GM13976 (cell line): ENCODE measurements around the gene ERCC1.

Source experiments
- DNase-seq: peaks from one replicate; pipeline ENCODE4 v3.0.0; 2012; ENCODE audit warnings: low spot score
- CTCF ChIP-seq: IDR thresholded peaks from 2 replicates; pipeline ENCODE4 v1.5.1; 2012; ENCODE audit warnings: borderline replicate concordance, mild to moderate bottlenecking; ENCODE audit not compliant: insufficient read depth; ENCODE audit errors: extremely low read depth, missing control alignments, control extremely low read depth
- in situ Hi-C: fragments of 300-500 bp; cut with MboI; formaldehyde crosslinking; loops from one replicate; pipeline ENCODE4 v1.12.0; 2022; ENCODE audit warnings: low sequenced_read_pairs, mixed read lengths, inconsistent platforms; ENCODE audit not compliant: unreplicated experiment

Gene ERCC1

GRCh38 chr19:45403781-45404556 is 19.7 kb downstream of the ERCC1 start:
- in situ Hi-C loops: no loop called here
- TF ChIP-seq CTCF: peak; percentile 64
- DNase-seq: peak; percentile 85

DNA sequence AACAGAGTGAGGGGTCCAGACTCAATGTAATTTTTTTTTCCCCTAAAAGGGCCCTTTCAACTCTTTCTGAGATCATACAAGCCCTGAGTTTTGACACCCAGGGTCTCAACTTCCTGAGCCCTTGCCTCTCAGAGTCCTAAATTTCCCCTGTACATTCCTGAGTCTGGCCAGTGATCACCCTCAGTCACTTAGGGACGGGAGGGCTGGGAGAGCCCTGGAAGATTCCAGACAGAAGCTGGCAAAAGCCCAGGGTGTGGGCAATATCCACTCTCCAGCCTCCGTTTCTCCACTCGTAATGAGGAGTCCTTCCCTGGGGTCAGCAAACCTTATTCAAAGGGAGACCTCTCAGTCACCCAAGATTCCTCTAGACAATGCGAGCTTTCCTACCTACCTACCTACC is 20.4 kb downstream of the ERCC1 start:
- in situ Hi-C loops: no loop called here
- DNase-seq: no peak
- no peak for TF ChIP-seq CTCF

DNA sequence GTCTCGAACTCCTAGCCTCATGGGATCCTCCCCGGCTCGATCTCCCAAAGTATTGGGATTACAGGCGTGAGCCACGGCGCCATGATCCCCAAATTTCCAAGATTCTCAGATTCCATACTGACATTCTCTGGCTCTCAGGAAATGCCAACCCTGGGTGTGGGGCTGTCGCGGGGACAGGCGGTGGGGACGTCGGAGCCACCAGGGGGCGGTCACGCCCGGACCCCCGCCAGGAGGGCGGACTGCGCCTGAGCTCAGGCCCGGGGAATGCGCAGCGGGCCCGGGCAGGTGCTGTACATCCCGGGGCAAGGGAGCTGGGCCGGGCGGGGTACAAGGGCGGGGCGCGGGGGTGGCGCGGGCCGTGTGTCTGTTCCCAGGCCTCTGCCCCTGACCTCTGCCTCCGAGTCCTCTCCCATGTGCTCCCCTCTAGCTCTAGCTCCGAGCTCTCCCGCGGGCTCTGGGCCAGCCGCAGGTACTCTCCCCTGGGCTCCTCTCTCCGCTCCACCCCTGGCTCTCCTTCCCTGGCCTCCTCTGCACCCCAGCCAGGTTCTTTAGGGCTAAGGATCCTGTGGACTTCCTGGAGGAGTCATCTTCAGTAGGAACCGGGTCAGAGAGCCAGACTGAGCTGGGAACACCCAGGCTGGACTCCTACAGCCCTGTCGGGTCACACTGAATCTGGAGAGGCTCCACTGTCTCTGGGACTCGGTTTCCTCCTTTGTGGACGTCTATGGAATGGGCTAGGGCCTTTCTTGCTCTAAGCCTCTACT is 21.2 kb downstream of the ERCC1 start:
- in situ Hi-C loops: no loop called here
- peak; percentile 33 for TF ChIP-seq CTCF
- DNase-seq: no peak

DNA sequence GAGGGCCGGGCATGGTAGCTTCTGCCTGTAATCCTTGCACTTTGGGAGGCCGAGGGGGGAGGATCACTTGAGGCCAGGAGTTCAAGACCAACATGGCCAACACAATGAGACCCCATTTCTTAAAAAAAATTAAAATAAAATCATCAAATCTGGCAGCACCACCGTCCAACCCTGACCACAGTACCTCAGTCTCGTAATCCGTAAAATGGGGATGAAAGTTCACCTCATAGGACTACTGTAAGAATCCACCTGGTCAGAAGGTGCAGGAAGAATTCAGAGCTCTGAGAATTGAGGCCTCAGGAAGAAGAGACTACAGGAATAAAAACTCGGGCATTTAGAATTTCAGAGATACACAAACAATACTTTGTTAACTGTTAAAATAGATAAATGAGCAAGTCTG is 21.9 kb downstream of the ERCC1 start:
- no peak for TF ChIP-seq CTCF
- in situ Hi-C loops: no loop called here
- no peak for DNase-seq

DNA sequence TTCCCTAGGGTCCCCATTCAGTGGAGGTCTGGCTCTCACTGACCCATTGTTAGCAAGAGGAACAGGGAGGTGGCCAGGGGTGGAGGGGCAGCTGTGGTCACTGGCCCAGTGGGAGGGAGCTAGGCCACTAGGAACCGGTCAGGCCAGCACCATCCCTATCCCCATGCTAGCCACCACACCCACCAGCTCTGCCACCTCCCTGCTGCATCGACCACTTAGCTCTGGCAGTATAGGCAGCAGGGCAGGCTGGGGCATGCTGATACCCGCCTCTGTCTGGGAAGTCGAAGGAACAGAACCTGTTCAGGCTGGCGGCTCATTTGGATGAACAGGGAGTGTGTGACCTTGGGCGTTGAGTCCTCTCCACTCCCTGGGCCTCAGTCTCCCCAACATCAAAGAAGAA is 23.5 kb downstream of the ERCC1 start:
- DNase-seq: no peak
- no peak for TF ChIP-seq CTCF
- in situ Hi-C loops: no loop called here

DNA sequence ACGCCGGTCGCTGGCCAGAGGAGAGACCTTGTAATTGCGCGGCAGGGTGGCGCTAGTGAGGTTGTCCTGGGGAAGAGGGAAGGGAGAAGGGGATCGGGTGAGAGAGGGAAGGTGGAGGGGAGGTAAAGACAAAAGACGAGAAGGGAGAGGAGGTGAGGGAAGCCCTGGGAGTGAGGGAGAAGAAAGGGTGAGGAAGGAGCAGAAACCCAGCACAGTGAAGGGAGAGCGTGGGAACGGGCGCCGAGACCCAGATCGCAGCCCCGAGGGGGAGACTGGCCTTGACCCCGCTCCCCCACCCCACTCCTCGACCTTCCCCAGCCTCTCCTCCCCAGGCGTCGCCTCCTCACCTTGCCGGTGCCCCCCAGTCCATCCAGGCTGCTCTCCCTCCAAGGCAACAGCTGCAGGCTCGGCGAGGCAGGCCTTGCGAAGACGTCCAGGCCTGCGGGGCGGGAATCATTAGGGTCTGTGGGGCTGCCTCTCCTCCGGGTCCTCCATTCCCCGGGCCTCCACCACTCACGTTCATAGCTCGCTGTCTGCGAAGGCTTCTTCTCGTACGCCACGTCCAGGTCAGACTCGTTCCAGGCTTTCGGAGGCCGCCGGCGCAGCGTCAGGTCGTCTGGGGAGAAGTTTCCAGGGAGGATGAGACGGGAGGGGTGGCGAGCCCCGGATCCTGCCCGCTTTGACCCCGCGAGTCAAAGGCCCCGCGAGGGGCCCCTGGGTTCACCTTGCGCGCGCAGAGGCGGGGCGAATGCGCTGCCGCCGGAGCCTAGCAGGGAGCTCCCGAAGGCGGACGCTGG is 27.7 kb downstream of the ERCC1 start:
- no peak for TF ChIP-seq CTCF
- in situ Hi-C loops: no loop called here
- DNase-seq: peak; percentile 26
